RWPE2 (cell line): Measurements from ENCODE around the gene EXOSC3.
A peak's percentile ranks its signal among the peaks of the same experiment; 100 is the strongest.

Source experiments
- ATAC-seq: fragments of 200-7000 bp; cut with Tn5 transposase; 3 replicates; pipeline ENCODE4 v1.9.1; 2021; ENCODE audit warnings: low read depth
- DNase-seq: peaks from one replicate; pipeline ENCODE4 v3.0.0-alpha.2; 2020; ENCODE audit warnings: low spot score
- H3K27ac ChIP-seq: fragments of 450-650 bp; 2 replicates; pipeline ENCODE4 v1.5.1; 2017; ENCODE audit warnings: mild to moderate bottlenecking; ENCODE audit not compliant: poor library complexity, severe bottlenecking
- H3K27me3 ChIP-seq: fragments of 250-450 bp; sonication (Bioruptor Pico); 2 replicates; pipeline ENCODE4 v1.5.1; 2021; ENCODE audit warnings: mild to moderate bottlenecking, moderate library complexity; ENCODE audit not compliant: insufficient read depth, poor library complexity, severe bottlenecking
- H3K36me3 ChIP-seq: fragments of 250-450 bp; sonication (Bioruptor Pico); 2 replicates; pipeline ENCODE4 v1.5.1; 2020; ENCODE audit warnings: low read depth, mild to moderate bottlenecking, moderate library complexity
- H3K4me1 ChIP-seq: fragments of 250-450 bp; sonication (Bioruptor Pico); 2 replicates; pipeline ENCODE4 v1.5.1; 2021; ENCODE audit warnings: mild to moderate bottlenecking, moderate library complexity; ENCODE audit not compliant: insufficient read depth, poor library complexity, severe bottlenecking
- H3K4me3 ChIP-seq: fragments of 250-450 bp; sonication (Bioruptor Pico); 2 replicates; pipeline ENCODE4 v1.5.1; 2021; ENCODE audit warnings: mild to moderate bottlenecking, moderate library complexity; ENCODE audit not compliant: severe bottlenecking
- H3K9me3 ChIP-seq: fragments of 250-450 bp; sonication (Bioruptor Pico); 2 replicates; pipeline ENCODE4 v1.5.1; 2021; ENCODE audit warnings: mild to moderate bottlenecking, moderate library complexity; ENCODE audit not compliant: severe bottlenecking
- CTCF ChIP-seq: fragments of 450-650 bp; IDR thresholded peaks from one replicate; pipeline ENCODE4 v1.5.1; 2017; ENCODE audit warnings: mild to moderate bottlenecking, moderate library complexity; ENCODE audit not compliant: poor library complexity, severe bottlenecking

EXOSC3 gene

GRCh38 chr9:37761511-37761910 lies 23.4 kb downstream of the EXOSC3 start:
- Histone ChIP-seq H3K27me3 (no peaks in the 10 kb centered on the region), H3K27ac (no peak overlapping the region), H3K36me3 (peaks cover 13% of the 10 kb centered on the region), H3K4me3 (no peak overlapping the region), H3K4me1 (peaks cover 8% of the 10 kb centered on the region), H3K9me3 (no peaks in the 10 kb centered on the region)
- ATAC-seq (no peak), DNase-seq (no peak)
- TF ChIP-seq CTCF = no peak

DNA sequence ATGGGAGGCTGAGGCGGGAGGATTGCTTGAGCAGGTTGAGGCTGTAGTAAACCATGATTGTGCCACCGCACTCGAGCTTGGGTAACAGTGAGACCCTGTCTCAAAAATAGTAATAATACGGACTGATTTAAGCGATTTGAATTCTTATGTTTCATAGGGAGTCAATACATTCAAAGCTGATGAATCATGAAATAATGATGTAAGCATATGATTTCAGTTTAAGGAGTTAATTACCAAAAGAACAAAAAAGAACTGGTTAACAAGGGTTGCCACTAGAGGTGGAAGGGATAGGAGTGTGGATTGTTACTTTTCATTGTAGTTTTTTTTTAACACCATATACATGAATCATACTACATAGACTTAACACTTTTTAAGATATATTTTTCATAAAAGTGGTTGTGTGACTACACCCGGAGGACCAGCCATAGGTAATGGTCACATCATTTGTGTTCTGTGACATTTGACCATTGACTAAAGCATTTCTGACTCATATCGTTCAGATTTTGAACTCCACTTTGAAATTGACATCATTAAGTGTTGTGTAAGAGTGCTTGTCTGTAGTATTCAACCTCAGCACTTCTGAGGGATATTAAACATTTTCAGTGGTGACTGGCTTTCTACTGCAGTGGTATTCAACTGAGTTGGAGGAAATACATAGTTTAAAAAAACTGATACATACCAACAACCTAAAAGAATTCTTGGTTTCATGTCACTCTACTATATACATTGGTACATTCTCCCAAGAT lies 24.3 kb downstream of the EXOSC3 start:
- Histone ChIP-seq H3K27me3 (no peaks in the 10 kb centered on the region), H3K36me3 (peaks cover 13% of the 10 kb centered on the region), H3K4me1 (peaks cover 8% of the 10 kb centered on the region), H3K9me3 (no peaks in the 10 kb centered on the region), H3K4me3 (no peak overlapping the region), H3K27ac (no peak overlapping the region)
- TF ChIP-seq CTCF = no peak
- ATAC-seq (peak; percentile 27), DNase-seq (no peak)

- peaks cover 13% of the 10 kb centered on the region for H3K4me1 ChIP-seq
- peaks cover 10% of the 10 kb centered on the region for H3K36me3 ChIP-seq
- H3K27me3 ChIP-seq = no peaks in the 10 kb centered on the region
- no peak for ATAC-seq
- no peak for TF ChIP-seq CTCF
- no peaks in the 10 kb centered on the region for H3K9me3 ChIP-seq
- H3K4me3 ChIP-seq = no peak overlapping the region
- DNase-seq = no peak
- H3K27ac ChIP-seq = no peak overlapping the region
These were observed 26.1 kb downstream of the EXOSC3 start for GRCh38 chr9:37758747-37759146.

DNA sequence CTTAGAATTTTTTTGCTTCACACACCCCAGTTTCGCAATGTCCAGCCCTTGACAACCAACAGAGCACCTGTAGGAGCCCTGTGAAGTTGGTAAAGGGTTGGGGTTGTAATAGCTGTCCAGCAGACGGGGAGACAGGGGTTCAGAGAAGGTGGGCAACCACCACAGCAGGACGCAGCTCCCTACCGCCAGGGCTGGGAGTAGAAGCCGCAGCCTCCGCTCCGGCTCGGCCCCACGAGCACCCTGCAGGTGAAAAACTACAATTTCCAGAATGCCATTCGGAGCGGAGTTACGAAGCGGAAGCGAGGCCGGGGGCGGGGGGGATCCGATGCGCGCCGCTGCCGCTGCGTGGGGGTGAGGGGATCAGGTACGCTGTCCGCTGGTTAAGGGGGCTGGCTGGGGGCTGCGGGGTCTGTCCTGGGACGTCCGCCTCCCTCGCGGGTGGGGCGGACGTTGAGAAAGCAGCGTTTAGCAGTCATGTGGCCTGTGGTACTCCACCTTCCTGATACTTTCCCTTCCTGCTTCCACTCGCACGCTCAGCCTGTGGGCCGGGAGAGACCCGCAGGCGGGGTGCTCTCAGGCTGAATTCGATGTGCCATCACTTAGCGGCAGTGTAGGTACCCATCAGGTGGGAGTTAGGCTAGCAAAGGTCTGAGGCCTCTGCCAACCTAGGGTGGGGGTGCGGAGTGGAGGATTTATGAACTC lies 31.2 kb downstream of the EXOSC3 start, which contains the start of gene TRMT10B:
TRMT10B (plus strand) TSS at position 317 of the 702 bp plus-strand sequence. CDS start 8,127 bp downstream, outside the sequence.
- peak; percentile 62 for DNase-seq
- Histone ChIP-seq H3K27ac (peak within 1 kb of the TSS; percentile 7), H3K36me3 (no peaks in the 10 kb centered on the region), H3K9me3 (no peaks in the 10 kb centered on the region), H3K4me1 (peaks cover 5% of the 10 kb centered on the region), H3K4me3 (peak within 1 kb of the TSS; percentile 68), H3K27me3 (no peaks in the 10 kb centered on the region)
- peak; percentile 93 for ATAC-seq
- TF ChIP-seq CTCF = no peak
